SK-N-SH treated with all-trans-retinoic acid at 6 μM for 48 hours (cell line): ENCODE results near the gene CPEB3.

Experiments
- CREB5 ChIP-seq: fragments of 250-450 bp; sonication (Bioruptor Pico); IDR thresholded peaks from 2 replicates; pipeline ENCODE4 v1.5.1; 2020; ENCODE audit warnings: low read depth, mild to moderate bottlenecking, moderate library complexity
- ISL1 ChIP-seq: fragments of 250-450 bp; sonication (Bioruptor Pico); IDR thresholded peaks from 2 replicates; pipeline ENCODE4 v2.1.2; 2022; ENCODE audit warnings: mild to moderate bottlenecking, moderate library complexity
- PATZ1 ChIP-seq: fragments of 250-450 bp; sonication (Bioruptor Pico); IDR thresholded peaks from 2 replicates; pipeline ENCODE4 v1.8.0; 2020; ENCODE audit warnings: mild to moderate bottlenecking, moderate library complexity, borderline replicate concordance
- TCF4 ChIP-seq: fragments of 250-450 bp; sonication (Bioruptor Pico); IDR thresholded peaks from 2 replicates; pipeline ENCODE4 v1.8.0; 2021; ENCODE audit warnings: mild to moderate bottlenecking, moderate library complexity, borderline replicate concordance
- ZC3H10 ChIP-seq: fragments of 250-450 bp; sonication (Bioruptor Pico); IDR thresholded peaks from 2 replicates; pipeline ENCODE4 v1.5.1; 2021; ENCODE audit warnings: mild to moderate bottlenecking, moderate library complexity
- ZNF565 ChIP-seq: fragments of 450-650 bp; formaldehyde crosslinking; conservative IDR thresholded peaks from 2 replicates; pipeline ENCODE4 v1.5.0; 2020; ENCODE audit warnings: low read depth, mild to moderate bottlenecking, moderate library complexity
- ZNF8 ChIP-seq: fragments of 450-650 bp; formaldehyde crosslinking; IDR thresholded peaks from 2 replicates; pipeline ENCODE4 v1.5.0; 2020; ENCODE audit warnings: mild to moderate bottlenecking, moderate library complexity

DNA sequence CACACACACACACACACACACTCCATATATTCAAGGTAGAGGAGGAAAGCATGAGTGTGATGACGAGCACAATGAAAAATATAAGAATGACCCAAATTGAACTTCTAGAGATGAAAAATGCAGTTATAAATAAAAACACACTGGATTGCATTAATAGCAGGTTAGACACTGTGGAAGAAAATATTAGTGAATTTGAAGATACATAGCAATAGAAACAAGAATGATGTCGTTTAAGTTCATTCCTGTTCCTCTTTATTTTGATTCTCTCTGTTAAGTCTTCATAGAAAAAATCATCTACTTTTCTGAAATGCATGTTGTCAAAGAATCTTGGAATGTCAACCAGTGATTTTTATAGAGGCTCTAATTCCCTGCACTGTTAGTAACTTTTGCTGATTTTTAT, 288.9 kb downstream of the CPEB3 start:
- TF ChIP-seq ISL1 (CRISPR knock-in tag): no peak
- TF ChIP-seq PATZ1 (CRISPR knock-in tag): no peak
- TF ChIP-seq ZNF8: no peak
- no peak for TF ChIP-seq ZNF565 (CRISPR knock-in tag)
- TF ChIP-seq ZC3H10 (CRISPR knock-in tag): no peak
- TF ChIP-seq TCF4 (CRISPR knock-in tag): no peak
- no peak for TF ChIP-seq CREB5 (CRISPR knock-in tag)
